IPS-11a (cell line): Measurements from ENCODE around the gene TRAPPC2L.

ENCODE experiments used
- H3K4me3 ChIP-seq: one replicate; pipeline ENCODE4 v1.5.1; 2013; ENCODE audit warnings: low read depth, low read length, control low read depth

Gene TRAPPC2L

GRCh38 chr16:88856828-88857727 lies at the start of gene TRAPPC2L, which contains the start of gene GALNS:
Gene TRAPPC2L, plus strand, starts transcription at chr16:88857127. Its CDS starts 24 bp downstream, at chr16:88857151.
Gene GALNS, minus strand, starts transcription at chr16:88856947. Its CDS starts 70 bp downstream, at chr16:88856877.
- H3K4me3 ChIP-seq: peak within 1 kb of the TSS; percentile 96

- no peak overlapping the region for H3K4me3 ChIP-seq
Measured at GRCh38 chr16:88807142-88807625, 49.7 kb upstream of the TRAPPC2L start.

GRCh38 chr16:88807626-88808453 lies 49.1 kb upstream of the TRAPPC2L start:
- no peak overlapping the region for H3K4me3 ChIP-seq

- H3K4me3 ChIP-seq: no peak overlapping the region
Measured at GRCh38 chr16:88809068-88809675, 47.8 kb upstream of the TRAPPC2L start.

GRCh38 chr16:88809676-88810165 lies 47.2 kb upstream of the TRAPPC2L start:
- no peak overlapping the region for H3K4me3 ChIP-seq

- peak overlapping the region; percentile 74 for H3K4me3 ChIP-seq
Measured at GRCh38 chr16:88810166-88810911, 46.6 kb upstream of the TRAPPC2L start.

- peak overlapping the region; percentile 74 for H3K4me3 ChIP-seq
Measured at GRCh38 chr16:88810912-88811768, 45.8 kb upstream of the TRAPPC2L start.

- peak within 1 kb of the TSS; percentile 74 for H3K4me3 ChIP-seq
Measured at GRCh38 chr16:88811769-88812512, 45.0 kb upstream of the TRAPPC2L start, which contains the start of gene APRT. Gene APRT, minus strand, starts transcription at chr16:88811928. Its CDS starts 29 bp downstream, at chr16:88811899.

- H3K4me3 ChIP-seq: peak overlapping the region; percentile 74
Measured at GRCh38 chr16:88812513-88813268, 44.2 kb upstream of the TRAPPC2L start.

GRCh38 chr16:88813269-88814143 lies 43.4 kb upstream of the TRAPPC2L start:
- no peak overlapping the region for H3K4me3 ChIP-seq

- H3K4me3 ChIP-seq: no peak overlapping the region
Measured at GRCh38 chr16:88814144-88814502, 42.8 kb upstream of the TRAPPC2L start.

GRCh38 chr16:88815227-88815626 lies 41.7 kb upstream of the TRAPPC2L start:
- no peak overlapping the region for H3K4me3 ChIP-seq

GRCh38 chr16:88815901-88816589 lies 40.9 kb upstream of the TRAPPC2L start:
- H3K4me3 ChIP-seq: no peak overlapping the region

- no peak overlapping the region for H3K4me3 ChIP-seq
Measured at GRCh38 chr16:88816736-88817535, 40.0 kb upstream of the TRAPPC2L start.
